Stimulated activated CD4-positive, alpha-beta T cell treated with anti-CD3 and anti-CD28 coated beads, TNF-alpha, amount 100 ng/mL, for 4 hours (primary cell): ENCODE results near the gene DPEP1.

Experiments
- DNase-seq, 3 experiments: peaks; one replicate each; pipeline ENCODE4 v3.0.0-alpha.2; 2020; ENCODE audit warnings: low read depth in 3 of 3

DPEP1 gene

GRCh38 chr16:89598199-89598598, 15.2 kb upstream of the DPEP1 start:
- DNase-seq, result no peak

- DNase-seq, result no peak
These were observed 14.0 kb upstream of the DPEP1 start for GRCh38 chr16:89599451-89599858.

GRCh38 chr16:89599902-89600301, 13.5 kb upstream of the DPEP1 start:
- no peak for DNase-seq

GRCh38 chr16:89600427-89600826, 13.0 kb upstream of the DPEP1 start:
- DNase-seq, result no peak

- no peak for DNase-seq
These were observed 12.5 kb upstream of the DPEP1 start for GRCh38 chr16:89600956-89601355.

GRCh38 chr16:89601906-89602272, 11.6 kb upstream of the DPEP1 start:
- no peak for DNase-seq

GRCh38 chr16:89602273-89602951, 11.0 kb upstream of the DPEP1 start:
- DNase-seq, result peak; percentile 53 to 63 (median 58)

GRCh38 chr16:89602952-89603590, 10.4 kb upstream of the DPEP1 start:
- DNase-seq, result no peak

GRCh38 chr16:89604764-89605163, 8.7 kb upstream of the DPEP1 start:
- DNase-seq, result no peak

GRCh38 chr16:89605186-89605970, 8.1 kb upstream of the DPEP1 start:
- DNase-seq, result no peak

GRCh38 chr16:89606006-89606405, 7.4 kb upstream of the DPEP1 start:
- no peak for DNase-seq

GRCh38 chr16:89607453-89607852, 6.0 kb upstream of the DPEP1 start:
- DNase-seq, result no peak

- no peak for DNase-seq
These were observed 5.3 kb upstream of the DPEP1 start for GRCh38 chr16:89607937-89608740.

- no peak for DNase-seq
These were observed 3.4 kb upstream of the DPEP1 start for GRCh38 chr16:89610108-89610453.

- no peak for DNase-seq
These were observed 851 bp upstream of the DPEP1 start for GRCh38 chr16:89612415-89613166.

GRCh38 chr16:89613954-89614459, 565 bp downstream of the DPEP1 start:
- no peak for DNase-seq

- DNase-seq, result no peak
These were observed 1.7 kb downstream of the DPEP1 start for GRCh38 chr16:89615176-89615575.

- no peak for DNase-seq
These were observed 2.2 kb downstream of the DPEP1 start for GRCh38 chr16:89615596-89616090.

- DNase-seq, result no peak
These were observed 3.2 kb downstream of the DPEP1 start for GRCh38 chr16:89616623-89617022.

- no peak for DNase-seq
These were observed 3.6 kb downstream of the DPEP1 start for GRCh38 chr16:89617036-89617435.
